SW480 (cell line): ENCODE data around the gene LDLRAD3.
"Not testable (repeated sequence)": the region's sequence is repeated elsewhere in the genome, so short reads cannot be mapped to it uniquely, and the experiment has no call there.

Experiments used
- DNase-seq: peaks from one replicate; pipeline ENCODE4 v3.0.0-alpha.2; 2016; ENCODE audit warnings: low spot score

LDLRAD3 gene

GRCh38 chr11:36019005-36019596 is 75.2 kb downstream of the LDLRAD3 start:
- DNase-seq, result no peak

DNA sequence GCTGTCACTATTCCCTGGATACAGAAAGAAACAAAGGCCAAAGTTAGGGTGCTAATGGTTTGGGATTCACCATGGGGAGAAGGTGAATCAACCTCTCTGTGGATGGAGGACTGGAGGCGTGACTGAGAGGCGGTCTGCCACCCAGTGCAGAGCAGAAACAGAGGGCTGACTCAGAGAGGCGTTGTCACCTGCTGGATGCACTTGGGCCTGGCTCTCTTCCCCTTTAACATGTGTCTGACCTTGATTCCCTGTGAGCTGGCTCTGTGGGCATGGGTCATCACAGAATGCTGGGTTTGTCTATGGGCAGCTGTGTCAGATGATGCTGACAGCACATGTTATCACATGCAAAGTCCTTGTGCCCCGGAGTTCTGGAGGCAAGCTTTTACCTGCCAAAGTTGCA is 75.9 kb downstream of the LDLRAD3 start:
- no peak for DNase-seq

- DNase-seq, result no peak
These were observed 79.0 kb downstream of the LDLRAD3 start for GRCh38 chr11:36022882-36023281.

DNA sequence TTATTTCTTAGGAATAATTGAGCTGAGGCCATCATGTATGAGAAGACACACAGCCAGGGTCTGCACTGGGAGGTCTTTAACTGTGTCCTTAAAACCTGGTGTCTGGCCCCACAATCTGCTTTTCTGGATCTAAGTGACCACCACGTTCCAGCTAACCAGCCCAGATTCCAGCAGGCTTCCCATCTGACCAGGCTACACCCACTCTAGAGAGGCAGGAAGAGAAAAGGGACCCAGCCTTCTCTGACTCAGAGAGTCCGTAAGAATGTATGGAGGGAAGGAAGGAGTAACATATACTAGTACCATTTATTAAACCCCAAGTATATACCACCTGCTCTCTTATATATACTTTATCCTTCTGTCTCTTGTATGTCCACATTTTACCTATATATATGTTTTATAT is 80.1 kb downstream of the LDLRAD3 start:
- peak; percentile 22 for DNase-seq

DNA sequence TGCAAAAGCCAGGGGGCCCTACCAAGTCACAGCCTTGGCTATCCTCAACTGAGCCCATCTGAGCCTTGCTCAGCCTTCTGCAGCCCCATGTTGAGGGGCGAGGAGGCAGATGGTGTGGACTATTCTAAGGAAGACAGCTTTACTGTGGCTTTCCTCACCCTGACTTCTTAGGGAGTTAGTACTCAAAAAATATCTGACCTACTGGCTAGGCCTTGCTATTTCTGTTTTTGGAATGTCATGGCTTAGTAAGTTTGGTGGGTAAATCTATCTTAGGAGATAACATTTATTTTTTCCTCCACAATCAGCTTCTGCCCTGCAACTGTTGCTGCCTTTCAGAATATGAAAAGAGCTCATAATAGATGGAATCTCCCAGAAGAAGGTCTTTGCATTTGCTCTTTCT is 80.9 kb downstream of the LDLRAD3 start:
- no peak for DNase-seq

DNA sequence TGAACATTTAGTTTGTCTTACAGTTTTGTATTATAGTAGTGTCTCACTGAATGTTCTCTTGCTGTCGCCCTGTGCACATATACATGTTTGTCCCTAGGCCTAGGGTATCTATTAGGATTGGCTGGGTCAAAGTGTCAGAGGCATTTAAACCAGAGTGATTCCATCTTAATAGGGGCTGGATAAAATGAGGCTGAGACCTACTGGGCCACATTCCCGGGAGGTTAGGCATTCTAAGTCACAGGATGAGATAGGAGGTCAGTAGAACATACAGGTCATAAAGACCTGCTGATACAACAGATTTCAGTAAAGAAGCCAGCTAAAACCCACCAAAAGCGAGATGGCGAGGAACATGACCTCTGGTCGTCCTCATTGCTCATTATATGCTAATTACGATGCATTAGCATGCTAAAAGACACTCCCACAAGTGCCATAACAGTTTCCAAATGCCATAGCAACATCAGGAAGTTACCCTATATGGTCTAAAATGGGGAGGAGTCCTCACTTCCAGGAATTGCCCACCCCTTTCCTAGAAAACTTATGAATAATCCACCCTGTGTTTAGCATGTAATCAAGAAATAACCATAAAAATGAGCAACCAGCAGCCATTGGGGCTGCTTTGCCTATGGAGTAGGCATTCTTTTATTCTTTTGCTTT is 82.6 kb downstream of the LDLRAD3 start:
- no peak for DNase-seq

GRCh38 chr11:36027731-36028130 is 83.9 kb downstream of the LDLRAD3 start:
- no peak for DNase-seq

DNA sequence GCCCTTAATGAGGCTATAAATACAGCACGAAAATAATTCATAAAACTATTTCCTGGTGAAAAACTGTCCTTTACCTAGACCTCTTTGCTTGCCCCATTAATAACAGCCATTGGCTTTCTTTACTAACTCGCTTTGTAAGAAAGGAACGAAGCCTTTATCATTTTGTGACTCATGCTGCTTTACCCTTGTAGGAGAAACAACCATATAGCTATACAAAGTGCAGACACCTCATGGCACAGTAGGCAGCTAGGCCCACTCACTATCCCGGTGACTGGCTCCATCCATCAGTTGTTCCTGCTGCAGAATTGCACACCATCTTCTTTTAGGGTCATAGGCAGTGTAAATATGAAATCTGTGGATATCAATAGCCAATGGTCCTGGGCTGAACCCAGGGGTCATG is 85.8 kb downstream of the LDLRAD3 start:
- DNase-seq, result no peak

- DNase-seq, result no peak
These were observed 86.9 kb downstream of the LDLRAD3 start for GRCh38 chr11:36030731-36031281.

DNA sequence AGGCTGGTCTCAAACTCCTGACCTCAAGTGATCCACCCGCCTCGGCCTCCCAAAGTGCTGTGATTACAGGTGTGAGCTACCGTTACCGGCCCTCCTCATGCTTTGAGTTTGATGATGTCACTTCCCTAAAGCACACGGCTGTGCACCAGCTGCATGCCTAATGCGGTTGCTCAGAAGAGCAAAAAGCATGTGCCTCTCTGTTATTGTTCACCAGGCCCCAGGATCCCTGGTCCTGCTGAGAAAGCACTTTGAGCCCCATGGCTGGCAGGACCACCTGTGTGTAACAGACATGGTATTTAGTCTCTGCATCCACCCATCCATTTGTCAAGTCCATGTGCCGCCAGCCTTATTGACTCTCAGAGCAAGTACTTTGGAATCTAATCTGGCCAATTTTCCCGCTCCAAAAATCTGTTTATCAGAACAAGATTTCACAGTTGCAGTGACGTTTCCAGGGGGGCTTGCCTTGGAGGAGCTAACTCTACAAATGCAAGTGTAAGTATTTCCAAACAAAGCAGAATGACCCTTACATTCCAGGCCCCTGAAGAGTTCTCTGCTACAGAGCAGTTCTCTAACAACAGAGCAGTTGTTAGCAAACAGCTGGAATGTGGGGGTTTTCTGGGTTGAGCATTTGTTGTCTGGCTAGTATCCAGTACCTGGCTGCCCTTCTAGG is 89.4 kb downstream of the LDLRAD3 start:
- no peak for DNase-seq

GRCh38 chr11:36033936-36034335 is 90.1 kb downstream of the LDLRAD3 start:
- DNase-seq, result no peak

GRCh38 chr11:36034551-36035331 is 90.9 kb downstream of the LDLRAD3 start:
- DNase-seq, result peak; percentile 47

GRCh38 chr11:36035454-36035853 is 91.6 kb downstream of the LDLRAD3 start:
- DNase-seq, result no peak

- DNase-seq, result no peak
These were observed 92.1 kb downstream of the LDLRAD3 start for GRCh38 chr11:36035999-36036398.

GRCh38 chr11:36037031-36037430 is 93.2 kb downstream of the LDLRAD3 start:
- DNase-seq, result no peak

GRCh38 chr11:36038541-36038940 is 94.7 kb downstream of the LDLRAD3 start:
- no peak for DNase-seq

- no peak for DNase-seq
These were observed 95.6 kb downstream of the LDLRAD3 start for GRCh38 chr11:36039471-36039870.

- peak; percentile 9 for DNase-seq
These were observed 98.2 kb downstream of the LDLRAD3 start for GRCh38 chr11:36041988-36042611.

GRCh38 chr11:36044636-36045035 is 100.8 kb downstream of the LDLRAD3 start:
- DNase-seq, result no peak

- not testable (repeated sequence) for DNase-seq
These were observed 102.1 kb downstream of the LDLRAD3 start for GRCh38 chr11:36045945-36046344.

- no peak for DNase-seq
These were observed 103.1 kb downstream of the LDLRAD3 start for GRCh38 chr11:36046932-36047331.

GRCh38 chr11:36047344-36047743 is 103.5 kb downstream of the LDLRAD3 start:
- DNase-seq, result no peak
